ENCODE data around the gene HEATR3. TPM values are rescaled to one million over a fixed set of nuclear protein-coding genes. Genes with fewer than 3 reads are reported as not detected.

Gene HEATR3
- total and polyA plus RNA-seq, 2 of the 13 experiments (the other 11 are each of a cell fraction or from before 2014, with no cell fraction given), result 22.4 to 52.4 TPM

DNA sequence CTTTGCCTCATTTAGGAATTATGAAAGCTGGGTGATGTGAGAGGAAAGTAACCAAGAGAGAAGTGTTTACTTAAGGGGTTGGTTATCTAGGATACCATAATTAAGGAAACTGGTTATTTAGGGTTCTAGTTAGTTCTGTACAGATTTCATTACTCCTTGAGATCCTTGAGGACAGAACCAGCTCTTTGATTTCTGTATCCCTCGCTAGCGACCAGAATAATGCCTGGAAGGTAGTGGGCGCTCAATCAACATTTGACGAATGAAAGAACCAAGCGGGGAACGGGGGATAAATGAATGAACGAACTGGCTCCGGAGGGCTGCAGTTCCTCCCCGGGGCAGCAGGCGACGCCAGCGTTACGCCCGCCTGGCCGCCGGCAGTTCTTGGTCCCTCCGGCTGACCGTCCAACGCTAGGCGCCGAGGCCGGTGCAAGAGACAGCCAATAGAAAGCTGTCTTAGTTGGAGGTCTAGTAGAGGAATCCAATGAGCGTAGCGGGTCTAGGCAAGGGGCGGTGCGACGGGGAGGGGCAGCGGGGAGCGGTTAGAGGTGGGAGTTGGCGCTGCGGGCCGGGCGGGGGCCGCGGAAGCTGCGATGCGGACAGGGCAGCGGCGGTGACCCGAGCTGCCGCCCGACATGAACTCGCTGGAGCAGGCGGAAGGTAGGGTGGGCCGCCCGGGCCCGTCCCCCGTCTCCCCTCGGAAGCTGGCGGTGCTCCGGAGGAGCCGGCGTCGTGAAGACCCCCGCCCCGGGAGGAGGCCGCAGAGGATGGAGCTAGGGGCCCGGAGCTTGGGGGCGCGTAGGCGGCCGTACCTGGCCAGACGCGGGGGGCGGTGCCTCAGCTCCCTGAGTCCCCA, 40.9 kb upstream of the HEATR3 start, which contains the start of gene CNEP1R1 (continued):
- TF ChIP-seq ETS1 (CRISPR knock-in tag; IDR thresholded peaks at IDR 0.05) (0 out of 2 replicates have a peak, but pooled peaks have one; percentile 70), KDM1A (CRISPR knock-in tag; IDR thresholded peaks at IDR 0.05) (0 out of 2 replicates have a peak, but pooled peaks have one; percentile 21), NFYB (CRISPR knock-in tag; IDR thresholded peaks at IDR 0.05) (peak; percentile 100), HDAC6 (IDR thresholded peaks at IDR 0.05; ENCODE audit: low read depth, low read length) (no peak), HNRNPK (IDR thresholded peaks at IDR 0.05; ENCODE audit: low read depth, low read length, poor library complexity, severe bottlenecking) (peak; percentile 88), ZNF746 (CRISPR knock-in tag; IDR thresholded peaks at IDR 0.05) (peak; percentile 71; the same call in 1 of the 2 replicates), HOXA9 (CRISPR knock-in tag; IDR thresholded peaks at IDR 0.05; ENCODE audit: borderline replicate concordance) (peak; percentile 87; the same call in 1 of the 2 replicates), TFE3 (CRISPR knock-in tag; IDR thresholded peaks at IDR 0.05) (peak; percentile 62; the same call in 1 of the 2 replicates), ARHGAP35 (CRISPR knock-in tag; IDR thresholded peaks at IDR 0.05; ENCODE audit: borderline replicate concordance) (peak; percentile 96), HOXA7 (CRISPR knock-in tag; IDR thresholded peaks at IDR 0.05) (no peak), MZF1 (CRISPR knock-in tag; IDR thresholded peaks at IDR 0.05; ENCODE audit: borderline replicate concordance) (no peak)
- TF ChIP-seq, protein P1, sequence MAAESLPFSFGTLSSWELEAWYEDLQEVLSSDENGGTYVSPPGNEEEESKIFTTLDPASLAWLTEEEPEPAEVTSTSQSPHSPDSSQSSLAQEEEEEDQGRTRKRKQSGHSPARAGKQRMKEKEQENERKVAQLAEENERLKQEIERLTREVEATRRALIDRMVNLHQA (CRISPR knock-in tag; IDR thresholded peaks at IDR 0.05), result no peak

All from HepG2 (cell line).